ENCODE data around the gene SEZ6.

Gene SEZ6

GRCh38 chr17:28906276-28906675, 99.6 kb downstream of the SEZ6 start:
- no peaks in the 10 kb centered on the region; the same call in 1 of the 2 replicates for H3K4me1 ChIP-seq (ENCODE audit: control insufficient read depth, insufficient read depth, low read length)
- no peak overlapping the region for H3K4me3 ChIP-seq (ENCODE audit: low read length)
- no CpG with 5 or more reads among the region's 9 CpGs for WGBS (ENCODE audit: insufficient coverage, insufficient read length)
- no peaks in the 10 kb centered on the region for H3K27me3 ChIP-seq (ENCODE audit: control insufficient read depth, insufficient read depth, low read length)
- peaks cover 35% of the 10 kb centered on the region for H3K36me3 ChIP-seq (ENCODE audit: control insufficient read depth, insufficient read depth, low read length)
- no peak overlapping the region for H3K27ac ChIP-seq (ENCODE audit: low read length)
- H3K9me3 ChIP-seq (ENCODE audit: control insufficient read depth, insufficient read depth, low read length) = no peaks in the 10 kb centered on the region
- DNase-seq (ENCODE audit: low read depth, low spot score) = no peak
